Activated T-helper 1 cell treated with anti-CD3 and anti-CD28 coated beads, Interleukin-12 subunit alpha, Interleukin-12 subunit beta, Interleukin-2, Interleukin-4 antibody, amounts not matched to agents 30 ng/mL and 10 ng/mL and 1 ng/mL, durations not matched to agents 14 hours and 24 hours and 36 hours (primary cell): Measurements from ENCODE around the gene MCEE. TPM values are rescaled to one million over a fixed set of nuclear protein-coding genes. Genes with fewer than 3 reads are reported as not detected.
"Not testable (repeated sequence)": the region's sequence is repeated elsewhere in the genome, so short reads cannot be mapped to it uniquely, and the experiment has no call there.

Source experiments
- DNase-seq: peaks from one replicate; pipeline ENCODE4 v3.0.0; 2021; ENCODE audit warnings: low spot score
- H3K27ac Mint-ChIP-seq: one replicate; pipeline ENCODE4 v1.8.0; 2021; ENCODE audit warnings: mild to moderate bottlenecking, mixed read lengths
- H3K27me3 Mint-ChIP-seq: one replicate; pipeline ENCODE4 v1.8.0; 2022; ENCODE audit warnings: mild to moderate bottlenecking, moderate library complexity, mixed read lengths; ENCODE audit not compliant: insufficient read depth
- H3K36me3 Mint-ChIP-seq: one replicate; pipeline ENCODE4 v1.8.0; 2021; ENCODE audit warnings: low read depth, mixed read lengths
- H3K4me1 Mint-ChIP-seq: one replicate; pipeline ENCODE4 v1.8.0; 2021; ENCODE audit warnings: low read depth, mixed read lengths
- H3K4me3 Mint-ChIP-seq: one replicate; pipeline ENCODE4 v1.8.0; 2021; ENCODE audit warnings: mild to moderate bottlenecking, moderate library complexity, mixed read lengths
- H3K9me3 Mint-ChIP-seq: one replicate; pipeline ENCODE4 v1.8.0; 2021; ENCODE audit warnings: mixed read lengths
- intact Hi-C: fragments of 100-400 bp; cut with micrococcal nuclease; formaldehyde crosslinking; loops from one replicate; pipeline ENCODE4 v1.15.1; 2024
- total RNA-seq: library from RNA; stranded (reverse); gene quantifications from 2 replicates; pipeline ENCODE4 v1.2.3, GENCODE V29; 2022

The MCEE gene
- total RNA-seq, 1 donor from 2014 or later = 14.7 TPM

DNA sequence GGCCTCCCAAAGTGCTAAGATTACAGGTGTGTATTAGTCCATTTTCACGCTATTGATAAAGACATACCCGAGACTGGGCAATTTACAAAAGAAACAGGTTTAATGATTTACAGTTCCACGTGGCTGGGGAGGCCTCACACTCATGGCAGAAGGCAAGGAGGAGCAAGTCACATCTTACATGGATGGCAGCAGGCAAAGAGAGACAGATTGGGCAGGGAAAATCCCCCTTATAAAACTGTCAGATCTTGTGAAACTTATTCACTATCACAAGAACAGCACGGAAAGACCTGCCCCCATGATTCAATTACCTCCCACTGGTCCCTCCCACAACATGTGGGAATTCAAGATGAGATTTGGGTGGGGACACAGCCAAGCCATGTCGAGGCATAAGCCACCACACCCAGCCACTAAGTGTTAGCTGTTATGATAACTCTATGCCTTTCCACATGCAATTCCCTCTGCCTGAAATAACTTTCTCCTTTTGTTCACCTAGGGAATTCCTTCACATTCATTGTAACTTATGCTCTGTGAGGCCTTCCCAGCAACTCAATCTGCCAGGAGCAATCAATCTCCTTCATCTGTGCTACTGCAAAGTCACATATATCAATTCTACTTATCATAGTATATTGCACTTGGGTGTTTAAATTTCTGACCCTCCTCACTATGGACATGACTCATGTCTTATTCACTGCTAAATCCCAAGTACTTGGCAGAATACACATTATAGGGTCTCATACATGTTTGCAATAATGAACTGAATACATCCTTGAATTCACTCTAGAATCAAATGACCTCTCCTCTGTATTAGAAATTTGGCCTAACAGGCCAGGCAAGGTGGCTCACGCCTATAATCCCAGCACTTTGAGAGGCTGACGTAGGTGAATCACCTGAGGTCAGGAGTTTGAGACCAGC is 7.4 kb downstream of the MCEE start:
- H3K36me3 Mint-ChIP-seq = peaks cover 15% of the 10 kb centered on the region
- H3K27me3 Mint-ChIP-seq = no peaks in the 10 kb centered on the region
- no peak overlapping the region for H3K4me3 Mint-ChIP-seq
- no peak for DNase-seq
- peaks cover 6% of the 10 kb centered on the region for H3K4me1 Mint-ChIP-seq
- H3K27ac Mint-ChIP-seq = no peak overlapping the region
- no peaks in the 10 kb centered on the region for H3K9me3 Mint-ChIP-seq
- intact Hi-C loops = no loop called here

DNA sequence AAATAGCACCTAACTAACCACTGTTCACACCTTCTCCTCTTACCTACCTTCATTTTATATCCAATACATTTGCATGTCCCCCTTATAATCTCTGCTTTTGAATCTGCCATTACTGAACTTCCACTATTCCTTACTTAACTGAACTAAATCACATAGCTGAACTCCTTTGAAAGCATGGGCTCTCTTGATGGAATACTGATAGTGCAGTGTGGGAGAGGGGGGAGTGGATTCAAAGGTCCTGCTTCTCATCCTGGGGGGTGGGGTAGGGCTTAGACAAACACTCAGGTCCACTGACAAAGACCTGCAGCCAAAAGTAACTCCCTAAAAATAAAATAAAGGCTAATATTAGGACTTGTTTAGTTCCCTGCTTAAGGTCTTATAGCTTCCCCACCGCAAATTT is 8.6 kb downstream of the MCEE start:
- intact Hi-C loops = no loop called here
- peaks cover 15% of the 10 kb centered on the region for H3K36me3 Mint-ChIP-seq
- no peaks in the 10 kb centered on the region for H3K4me1 Mint-ChIP-seq
- DNase-seq = no peak
- H3K4me3 Mint-ChIP-seq = no peak overlapping the region
- H3K9me3 Mint-ChIP-seq = no peaks in the 10 kb centered on the region
- H3K27me3 Mint-ChIP-seq = no peaks in the 10 kb centered on the region
- H3K27ac Mint-ChIP-seq = no peak overlapping the region

DNA sequence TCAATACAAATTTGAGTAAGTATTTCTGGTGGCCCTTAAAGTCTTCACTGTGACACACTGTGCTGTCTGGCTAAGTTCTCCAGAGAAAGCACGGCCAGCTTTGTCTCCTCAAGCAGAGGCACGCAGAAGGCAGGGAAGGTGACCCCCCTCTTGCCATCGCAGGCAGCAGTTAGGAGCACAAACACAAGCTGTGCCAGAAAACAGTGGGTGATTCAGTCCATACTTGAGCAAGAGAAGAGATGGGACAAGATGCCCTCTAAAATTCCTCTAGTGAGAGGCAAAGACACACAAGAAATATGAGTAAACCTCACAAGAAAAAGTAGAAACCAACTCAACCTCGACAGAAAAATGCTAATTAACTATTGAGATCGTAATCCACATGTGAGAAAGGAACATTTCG is 9.8 kb downstream of the MCEE start:
- H3K27me3 Mint-ChIP-seq = no peaks in the 10 kb centered on the region
- DNase-seq = no peak
- H3K4me1 Mint-ChIP-seq = no peaks in the 10 kb centered on the region
- H3K36me3 Mint-ChIP-seq = peaks cover 13% of the 10 kb centered on the region
- H3K4me3 Mint-ChIP-seq = no peak overlapping the region
- H3K9me3 Mint-ChIP-seq = no peaks in the 10 kb centered on the region
- intact Hi-C loops = no loop called here
- H3K27ac Mint-ChIP-seq = no peak overlapping the region

DNA sequence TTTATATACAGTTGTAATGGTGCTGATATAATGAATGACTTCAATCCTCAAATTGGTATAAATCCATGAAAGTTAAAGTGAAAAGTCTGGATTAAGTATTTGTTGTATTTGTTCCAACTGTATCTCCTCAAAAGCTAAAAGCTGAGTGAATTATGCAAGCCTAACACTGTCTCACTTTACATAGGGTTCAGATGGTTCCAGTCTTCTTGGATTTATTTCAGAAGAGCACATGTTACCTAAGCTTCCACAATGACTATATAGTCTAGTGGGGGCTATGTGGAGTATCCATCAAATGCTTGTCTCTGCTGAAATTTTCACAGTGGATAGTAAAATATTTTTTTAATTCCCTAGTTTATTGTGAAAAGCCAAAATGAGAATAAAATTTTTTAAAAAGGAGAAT is 13.0 kb downstream of the MCEE start:
- H3K27me3 Mint-ChIP-seq = no peaks in the 10 kb centered on the region
- H3K36me3 Mint-ChIP-seq = peaks cover 11% of the 10 kb centered on the region
- intact Hi-C loops = no loop called here

DNA sequence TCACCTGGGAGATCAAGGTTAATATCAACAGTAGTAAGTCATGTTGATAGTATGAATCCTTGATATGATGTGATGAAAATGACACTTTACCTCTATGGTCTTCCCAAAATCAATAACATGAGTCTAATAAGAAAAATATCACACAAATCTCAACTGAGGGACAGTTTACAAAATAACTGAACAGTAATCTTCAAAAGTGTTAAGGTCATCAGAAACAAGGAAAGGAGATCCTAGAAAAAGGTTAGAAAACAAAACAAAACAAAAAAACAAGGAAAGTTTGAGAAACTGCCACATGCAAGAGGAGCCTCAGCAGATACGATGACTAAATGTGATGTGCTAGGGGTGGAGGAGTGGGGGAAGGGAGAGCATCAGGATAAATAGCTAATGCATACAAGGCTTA is 16.2 kb downstream of the MCEE start:
- Mint-ChIP-seq H3K4me3 (no peak overlapping the region), H3K36me3 (peaks cover 15% of the 10 kb centered on the region), H3K9me3 (no peaks in the 10 kb centered on the region), H3K4me1 (peaks cover 5% of the 10 kb centered on the region), H3K27me3 (no peaks in the 10 kb centered on the region), H3K27ac (no peak overlapping the region)
- no peak for DNase-seq
- intact Hi-C loops = no loop called here

More for the DNA sequence above, 13.0 kb downstream of the MCEE start:
- Mint-ChIP-seq H3K4me1 (no peaks in the 10 kb centered on the region), H3K4me3 (no peak overlapping the region), H3K9me3 (no peaks in the 10 kb centered on the region), H3K27ac (no peak overlapping the region)
- no peak for DNase-seq

DNA sequence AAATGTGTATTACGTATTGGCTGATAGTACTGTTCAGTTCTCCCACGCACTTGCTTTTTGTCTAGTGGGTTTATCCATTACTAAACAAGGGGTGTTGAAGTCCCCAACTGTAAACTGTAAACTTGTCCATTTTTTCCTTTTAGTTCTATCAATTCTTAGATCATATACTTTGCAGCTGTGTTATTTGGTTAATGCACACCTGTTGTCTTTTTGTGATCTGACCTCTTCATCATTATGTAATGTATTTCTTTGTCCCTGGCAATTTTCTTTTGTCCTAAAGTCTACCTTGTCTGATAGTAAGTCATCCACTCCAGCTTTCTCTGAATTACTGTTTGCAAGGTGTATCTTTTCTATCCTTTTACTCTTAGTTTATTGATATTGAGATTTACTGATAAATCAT is 21.9 kb downstream of the MCEE start:
- Mint-ChIP-seq H3K9me3 (peaks cover 4% of the 10 kb centered on the region), H3K36me3 (peaks cover 12% of the 10 kb centered on the region), H3K27me3 (peaks cover under 1% of the 10 kb centered on the region), H3K4me3 (no peak overlapping the region), H3K4me1 (peaks cover 5% of the 10 kb centered on the region), H3K27ac (no peak overlapping the region)
- intact Hi-C loops = no loop called here
- DNase-seq = no peak

DNA sequence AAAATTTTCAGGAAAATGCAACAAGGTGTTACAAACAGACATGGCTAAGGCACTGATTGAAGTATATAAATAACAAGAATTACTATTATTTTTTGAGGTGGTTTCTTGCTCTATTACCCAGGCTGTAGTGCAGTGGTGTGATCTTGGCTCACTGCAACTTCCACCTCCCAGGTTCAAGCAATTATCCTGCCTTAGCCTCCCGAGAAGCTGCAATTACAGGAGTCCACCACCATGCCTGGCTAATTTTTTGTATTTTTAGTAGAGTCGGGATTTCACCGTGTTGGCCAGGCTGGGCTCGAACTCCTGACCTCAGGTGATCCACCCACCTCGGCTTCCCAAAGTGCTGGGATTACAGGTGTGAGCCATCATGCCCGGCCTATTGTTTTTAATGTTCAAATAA is 23.6 kb downstream of the MCEE start:
- intact Hi-C loops, H3K4me3 Mint-ChIP-seq, H3K27ac Mint-ChIP-seq, DNase-seq, H3K4me1 Mint-ChIP-seq, H3K27me3 Mint-ChIP-seq, H3K9me3 Mint-ChIP-seq: not testable (repeated sequence)
- H3K36me3 Mint-ChIP-seq = peaks cover 12% of the 10 kb centered on the region

DNA sequence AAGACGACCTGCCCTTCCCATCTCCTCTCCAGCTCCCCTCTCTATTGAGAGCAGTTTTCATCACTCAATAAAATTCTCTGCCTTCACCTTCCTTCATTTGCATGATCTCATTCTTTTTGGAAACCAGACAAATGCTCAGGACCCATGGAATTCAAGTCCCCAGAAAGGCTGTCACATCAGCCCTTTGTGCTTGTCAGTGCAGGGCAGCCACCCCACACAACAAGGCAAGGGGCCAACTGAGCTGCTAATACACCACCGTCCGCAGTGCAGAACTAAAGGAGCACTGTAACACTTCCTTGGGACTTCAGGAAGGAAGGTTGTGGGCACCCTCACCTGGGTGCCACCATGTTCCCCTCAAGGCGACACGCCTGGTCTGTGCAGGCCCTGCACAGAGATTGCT is 26.2 kb downstream of the MCEE start:
- no peak overlapping the region for H3K4me3 Mint-ChIP-seq
- peaks cover 4% of the 10 kb centered on the region for H3K9me3 Mint-ChIP-seq

DNA sequence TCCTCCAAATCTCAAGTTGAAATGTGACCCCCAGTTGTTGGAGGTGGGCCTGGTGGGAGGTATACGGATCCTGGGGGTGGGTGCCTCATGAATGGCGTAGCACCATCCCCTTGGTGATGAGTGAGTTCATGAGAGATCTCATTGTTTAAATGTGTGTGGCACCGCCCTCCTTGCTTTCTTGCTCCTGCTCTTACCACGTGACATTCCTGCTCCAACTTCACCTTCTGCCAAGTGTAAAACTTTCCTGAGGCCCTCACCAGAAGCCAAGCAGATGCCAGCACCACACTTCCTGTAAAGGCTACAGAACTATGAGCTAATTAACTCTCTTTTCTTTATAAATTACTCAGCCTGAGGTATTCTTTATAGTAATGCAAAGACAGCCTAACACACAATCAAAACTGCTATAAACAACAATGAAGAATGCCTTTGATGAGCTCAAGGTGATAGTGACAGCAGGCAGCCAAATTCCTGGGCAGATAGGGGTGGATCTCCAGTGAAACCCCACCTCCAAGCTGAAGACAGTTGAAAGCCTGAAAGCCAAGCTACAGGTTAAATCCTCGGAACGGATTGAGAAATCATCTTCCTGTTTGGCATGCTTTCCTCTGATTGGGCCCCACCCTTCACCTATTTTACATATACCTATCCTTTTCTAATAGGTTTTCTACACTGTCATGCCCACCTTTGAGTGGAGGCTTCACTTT is 26.9 kb downstream of the MCEE start:
- intact Hi-C loops = no loop called here
- H3K27ac Mint-ChIP-seq = no peak overlapping the region
- H3K36me3 Mint-ChIP-seq = peaks cover 1% of the 10 kb centered on the region
- no peak overlapping the region for H3K4me3 Mint-ChIP-seq
- no peak for DNase-seq
- H3K4me1 Mint-ChIP-seq = no peaks in the 10 kb centered on the region
- H3K9me3 Mint-ChIP-seq = peaks cover 4% of the 10 kb centered on the region
- peaks cover 10% of the 10 kb centered on the region for H3K27me3 Mint-ChIP-seq

More for the DNA sequence above, 26.2 kb downstream of the MCEE start:
- intact Hi-C loops = no loop called here
- Mint-ChIP-seq H3K27me3 (peaks cover 10% of the 10 kb centered on the region), H3K27ac (no peak overlapping the region), H3K36me3 (peaks cover 7% of the 10 kb centered on the region), H3K4me1 (no peaks in the 10 kb centered on the region)
- no peak for DNase-seq

DNA sequence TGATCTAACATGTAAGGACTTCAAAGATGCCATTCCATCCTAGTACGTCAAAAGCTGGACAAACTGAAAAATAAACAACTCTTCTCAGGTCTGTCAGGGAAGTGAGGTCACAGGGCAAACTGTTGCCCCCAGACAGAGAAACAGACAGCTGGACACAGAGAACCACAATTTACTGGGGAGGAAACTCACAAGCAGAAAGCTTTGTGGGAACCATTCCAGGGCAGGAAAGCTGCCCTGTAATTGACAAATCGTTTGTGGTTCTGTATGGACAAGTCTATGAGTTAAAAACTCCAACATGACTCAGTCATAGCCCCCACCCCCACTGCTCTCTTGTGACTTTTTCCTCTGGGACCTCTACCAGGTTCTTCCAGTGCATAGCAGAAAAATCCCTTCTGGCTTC is 28.4 kb downstream of the MCEE start:
- intact Hi-C loops = no loop called here
- H3K4me1 Mint-ChIP-seq = no peaks in the 10 kb centered on the region
- H3K27ac Mint-ChIP-seq = no peak overlapping the region
- H3K4me3 Mint-ChIP-seq = no peak overlapping the region
- DNase-seq = no peak
- peaks cover 4% of the 10 kb centered on the region for H3K9me3 Mint-ChIP-seq
- H3K27me3 Mint-ChIP-seq = peaks cover 10% of the 10 kb centered on the region
- peaks cover 1% of the 10 kb centered on the region for H3K36me3 Mint-ChIP-seq

DNA sequence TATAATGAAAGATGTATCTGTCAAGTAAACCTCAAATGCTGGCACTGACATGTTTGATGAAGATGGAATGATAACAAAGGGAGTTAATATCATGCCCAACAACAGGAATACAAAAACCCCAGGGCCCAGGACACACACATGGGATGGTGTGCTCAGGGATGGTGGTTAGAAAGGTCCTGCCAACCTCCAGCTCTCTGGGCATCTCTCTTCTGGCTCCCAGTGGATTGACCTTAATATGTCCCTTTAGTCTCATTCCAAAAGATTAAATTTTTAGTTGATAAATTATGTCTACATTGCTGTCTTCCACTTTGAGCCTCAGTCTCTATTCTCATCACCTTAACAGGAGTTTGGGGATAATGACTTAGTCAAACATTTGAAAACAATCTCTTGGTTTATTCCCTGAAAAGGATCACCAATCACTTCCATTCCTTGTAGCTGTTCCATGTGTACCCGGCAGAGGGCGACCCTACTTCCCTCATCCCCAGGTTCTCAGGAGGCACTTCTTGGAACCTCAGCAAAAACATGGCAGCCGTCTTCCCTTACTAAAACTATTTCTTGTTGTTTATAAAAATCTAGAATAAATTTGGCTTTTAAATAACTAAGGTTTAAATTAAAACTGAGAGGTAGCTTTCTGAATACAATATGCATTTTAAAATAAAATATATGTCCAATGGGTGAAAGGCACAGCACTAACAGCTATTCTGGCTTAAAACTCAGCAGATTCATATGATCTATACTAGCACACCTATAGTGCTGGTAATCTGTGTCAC is 29.6 kb downstream of the MCEE start:
- H3K36me3 Mint-ChIP-seq = peaks cover under 1% of the 10 kb centered on the region
- H3K27me3 Mint-ChIP-seq = peaks cover 10% of the 10 kb centered on the region
- intact Hi-C loops = loop anchor here (1.0 kb wide), 1 partner anchor 30 kb away; the partner anchor contains the start of genes MCEE and MPHOSPH10
- H3K9me3 Mint-ChIP-seq = peaks cover 2% of the 10 kb centered on the region
- no peaks in the 10 kb centered on the region for H3K4me1 Mint-ChIP-seq
- DNase-seq = peak; percentile 5
- H3K27ac Mint-ChIP-seq = no peak overlapping the region
- H3K4me3 Mint-ChIP-seq = no peak overlapping the region

DNA sequence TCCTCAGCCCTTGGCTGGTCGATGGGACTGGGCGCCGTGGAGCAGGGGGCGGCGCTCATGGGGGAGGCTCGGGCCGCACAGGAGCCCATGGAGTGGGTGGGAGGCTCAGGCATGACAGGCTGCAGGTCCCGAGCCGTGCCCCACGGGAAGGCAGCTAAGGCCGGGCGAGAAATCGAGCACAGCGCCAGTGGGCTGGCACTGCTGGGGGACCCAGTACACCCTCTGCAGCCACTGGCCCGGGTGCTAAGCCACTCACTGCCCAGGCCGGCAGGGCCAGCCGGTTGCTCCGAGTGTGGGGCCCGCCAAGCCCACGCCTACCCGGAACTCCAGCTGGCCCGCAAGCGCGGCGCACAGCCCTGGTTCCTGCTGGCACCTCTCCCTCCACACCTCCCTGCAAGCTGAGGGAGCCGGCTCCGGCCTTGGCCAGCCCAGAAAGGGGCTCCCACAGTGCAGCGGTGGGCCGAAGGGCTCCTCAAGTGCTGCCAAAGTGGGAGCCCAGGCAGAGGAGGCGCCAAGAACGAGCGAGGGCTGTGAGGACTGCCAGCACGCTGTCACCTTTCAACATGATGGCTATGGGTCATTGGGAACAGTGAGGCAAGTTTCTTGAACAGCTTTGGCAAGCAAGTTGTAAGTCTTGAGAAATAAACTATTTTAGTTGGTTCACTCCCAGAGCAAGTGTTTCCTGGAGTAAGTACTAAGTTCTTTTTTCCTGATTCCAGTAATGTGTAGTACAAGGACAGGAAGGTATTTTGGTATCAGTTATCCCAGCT is 37.4 kb downstream of the MCEE start:
- H3K27ac Mint-ChIP-seq, DNase-seq, intact Hi-C loops, H3K4me1 Mint-ChIP-seq, H3K9me3 Mint-ChIP-seq, H3K27me3 Mint-ChIP-seq, H3K36me3 Mint-ChIP-seq, H3K4me3 Mint-ChIP-seq: not testable (repeated sequence)
